Measurements from ENCODE around the gene PTOV1. TPM values are rescaled to one million over a fixed set of nuclear protein-coding genes. Genes with fewer than 3 reads are reported as not detected.

Gene PTOV1
- total and polyA plus RNA-seq, 2 of the 8 experiments (the other 6 are each of a cell fraction or from before 2014, with no cell fraction given), result 147 to 251 TPM

GRCh38 chr19:49887665-49888509 is 36.9 kb downstream of the PTOV1 start:
- no peak overlapping the region for H3K14ac ChIP-seq (ENCODE audit: insufficient read length)
- H3K23ac ChIP-seq (ENCODE audit: insufficient read length), result no peak overlapping the region
- no peak overlapping the region for H2BK15ac ChIP-seq (ENCODE audit: low read length)
- H3K4me3 ChIP-seq (ENCODE audit: extremely low read depth in 1 of 4, insufficient read depth in 2 of 4, low read depth in 3 of 4, low read length in 4 of 4), result no peak overlapping the region
- H3K27ac ChIP-seq (ENCODE audit: low read depth, low read length), result no peak overlapping the region
- H4K8ac ChIP-seq (ENCODE audit: extremely low read depth, insufficient read depth, low read length), result no peak overlapping the region; the same call in 1 of the 2 replicates
- DNase-seq (ENCODE audit: low read depth in 1 of 2, low spot score in 2 of 2) (no peak), FAIRE-seq (no peak)
- H2AFZ ChIP-seq (ENCODE audit: low read length), result no peak overlapping the region
- no peak overlapping the region for H2BK12ac ChIP-seq (ENCODE audit: low read depth, low read length)
- no peak overlapping the region for H3K4ac ChIP-seq (replicated peaks; ENCODE audit: insufficient read length, low read depth, low read length)
- no peak overlapping the region for H4K91ac ChIP-seq (replicated peaks; ENCODE audit: insufficient read length, low read length)
- H3K36me3 ChIP-seq (ENCODE audit: control insufficient read depth in 2 of 4, insufficient read depth in 4 of 4, low read length in 3 of 4), result peaks cover 12 to 31% (median 18%) of the 10 kb centered on the region in 4 experiments; a peak in 7 of 8 replicates
- H2BK120ac ChIP-seq (replicated peaks; ENCODE audit: low read depth, low read length), result no peak overlapping the region
- peaks cover 0 to 10% of the 10 kb centered on the region in 2 experiments; a peak in 3 of 4 replicates for H3K9me3 ChIP-seq (ENCODE audit: insufficient read depth in 2 of 2, low read depth in 1 of 2, low read length in 1 of 2)
- H3K23me2 ChIP-seq (ENCODE audit: low read depth, low read length), result peaks cover 2% of the 10 kb centered on the region; the same call in 1 of the 2 replicates
- ChIA-PET CTCF (ENCODE audit: partially characterized antibody) (interaction anchor here (0.5 to 1.1 kb wide), 2 partner anchors 12 to 30 kb away, joined by 3 read pairs; no protein-coding TSS in a partner anchor), POLR2A (ENCODE audit: partially characterized antibody) (interaction anchor here (1.0 to 9.3 kb wide), 3 partner anchors 8 to 18 kb away, joined by 3 to 55 read pairs (median 3); partner anchors contain the start of genes AKT1S1 and TBC1D17)
- peaks cover 0 to 11% (median 6%) of the 10 kb centered on the region in 4 experiments; a peak in 4 of 7 replicates for H3K27me3 ChIP-seq (replicated peaks in 1 of 4; ENCODE audit: control insufficient read depth in 3 of 4, extremely low read depth in 1 of 4, insufficient read depth in 3 of 4, low read length in 3 of 4)
- H2BK5ac ChIP-seq (ENCODE audit: low read depth, low read length), result no peak overlapping the region
- 93 to 100% methylated on average over 2 to 24 of the region's 54 CpGs for WGBS, 2 experiments (ENCODE audit: extremely low coverage in 1 of 2, insufficient coverage in 1 of 2, insufficient read length in 1 of 2, insufficient replicate concordance in 2 of 2, low coverage in 1 of 2, low lambda C conversion rate in 2 of 2, missing lambda C conversion rate in 1 of 2)
- H3K4me1 ChIP-seq (replicated peaks in 1 of 4; ENCODE audit: control insufficient read depth in 3 of 4, insufficient read depth in 4 of 4, low read length in 3 of 4), result peaks cover 0 to 10% (median 8%) of the 10 kb centered on the region in 4 experiments; a peak in 5 of 7 replicates
- H3K18ac ChIP-seq (ENCODE audit: extremely low read depth, low read length), result no peak overlapping the region; the same call in 1 of the 2 replicates
- no peaks in the 10 kb centered on the region for H3K79me1 ChIP-seq (ENCODE audit: low read depth, low read length)
- no peak overlapping the region for H3K9ac ChIP-seq (replicated peaks in 1 of 4; ENCODE audit: extremely low read depth in 1 of 4, low read depth in 3 of 4, low read length in 3 of 4)
- H3K79me2 ChIP-seq (ENCODE audit: control insufficient read depth in 1 of 2, insufficient read depth in 2 of 2, low read length in 2 of 2), result no peaks in the 10 kb centered on the region
- no peak overlapping the region for H3K56ac ChIP-seq (replicated peaks; ENCODE audit: insufficient read length, low read depth, low read length)
- H3K4me2 ChIP-seq (ENCODE audit: insufficient read depth in 1 of 2, low read depth in 2 of 2, low read length in 2 of 2), result no peak overlapping the region
- no peak overlapping the region for H4K5ac ChIP-seq (ENCODE audit: insufficient read length, low read depth, low read length)
- H2AK5ac ChIP-seq (ENCODE audit: low read depth, low read length), result no peak overlapping the region
- H4K20me1 ChIP-seq (replicated peaks in 1 of 2; ENCODE audit: control insufficient read depth in 1 of 2, insufficient read depth in 2 of 2, low read length in 2 of 2), result peaks cover 1 to 12% of the 10 kb centered on the region in 2 experiments
- H2BK20ac ChIP-seq (ENCODE audit: low read length), result no peak overlapping the region
- TF ChIP-seq BACH1 (IDR thresholded peaks at IDR 0.05; ENCODE audit: low read length) (no peak), CBX8 (IDR thresholded peaks at IDR 0.05; ENCODE audit: borderline replicate concordance, low read depth, low read length) (no peak), CTCF (IDR thresholded peaks at IDR 0.05; ENCODE audit: control extremely low read depth in 1 of 3, insufficient read depth in 1 of 3, low read depth in 1 of 3, low read length in 3 of 3) (no peak), TCF12 (IDR thresholded peaks at IDR 0.05; ENCODE audit: low read depth, low read length) (no peak), RAD21 (IDR thresholded peaks at IDR 0.05 in 1 of 2, conservative IDR thresholded peaks at IDR 0.05 in 1 of 2; ENCODE audit: low read depth in 2 of 2, low read length in 2 of 2) (no peak), PHF8 (conservative IDR thresholded peaks at IDR 0.05; ENCODE audit: low read depth, low read length) (no peak)

Measured in H1 (cell line).